Measurements from ENCODE around the gene GRIN2A. TPM values are rescaled to one million over a fixed set of nuclear protein-coding genes. Genes with fewer than 3 reads are reported as not detected.

GRIN2A gene
- total and polyA plus RNA-seq, 2 experiments from 2014 or later: not detected

- H3F3A ChIP-seq (ENCODE audit: insufficient read depth): no peaks in the 10 kb centered on the region
- H3K36me3 ChIP-seq (ENCODE audit: low read depth): no peaks in the 10 kb centered on the region
- H3K9me3 ChIP-seq (ENCODE audit: low read depth): no peaks in the 10 kb centered on the region
- no peak overlapping the region for H3K4me3 ChIP-seq
- no peak overlapping the region for H3K4me2 ChIP-seq (ENCODE audit: unreplicated experiment)
- H3K9ac ChIP-seq: no peak overlapping the region
- no peaks in the 10 kb centered on the region for H3K4me1 ChIP-seq (ENCODE audit: insufficient read depth)
- no peaks in the 10 kb centered on the region for H3K9me2 ChIP-seq (ENCODE audit: insufficient read depth)
- no peaks in the 10 kb centered on the region for H3K79me2 ChIP-seq (ENCODE audit: insufficient read depth)
- in situ Hi-C loops (cut with MboI): no loop called here
- no peak overlapping the region for H3K27ac ChIP-seq
- no peaks in the 10 kb centered on the region for H3K27me3 ChIP-seq (replicated peaks; ENCODE audit: insufficient read depth)
- TF ChIP-seq EZH2 (IDR thresholded peaks at IDR 0.05; ENCODE audit: insufficient read depth, poor library complexity, severe bottlenecking) (no peak), EZH2phosphoT487 (IDR thresholded peaks at IDR 0.05; ENCODE audit: insufficient read depth, low read depth) (no peak)
- H2AFZ ChIP-seq: no peak overlapping the region
- DNase-seq: no peak
- WGBS, 2 experiments (ENCODE audit: low coverage in 1 of 2, low lambda C conversion rate in 2 of 2, missing lambda C conversion rate in 2 of 2): 11 to 22% methylated on average over 4 of the region's 4 CpGs
- no peaks in the 10 kb centered on the region for H4K20me1 ChIP-seq (ENCODE audit: insufficient read depth)
Measured at GRCh38 chr16:10145542-10146035, 36.6 kb downstream of the GRIN2A start.

GRCh38 chr16:10141671-10142070, 40.6 kb downstream of the GRIN2A start:
- Histone ChIP-seq H3K79me2 (ENCODE audit: insufficient read depth) (no peaks in the 10 kb centered on the region), H3K9me3 (ENCODE audit: low read depth) (no peaks in the 10 kb centered on the region)
- TF ChIP-seq EZH2phosphoT487 (IDR thresholded peaks at IDR 0.05; ENCODE audit: insufficient read depth, low read depth) (no peak), EZH2 (IDR thresholded peaks at IDR 0.05; ENCODE audit: insufficient read depth, poor library complexity, severe bottlenecking) (no peak)

GRCh38 chr16:10138881-10139280, 43.3 kb downstream of the GRIN2A start:
- no peaks in the 10 kb centered on the region for H3K9me3 ChIP-seq (ENCODE audit: low read depth)
- H3K9ac ChIP-seq: no peak overlapping the region
- no peaks in the 10 kb centered on the region for H4K20me1 ChIP-seq (ENCODE audit: insufficient read depth)
- in situ Hi-C loops (cut with MboI): no loop called here
- H3F3A ChIP-seq (ENCODE audit: insufficient read depth): no peaks in the 10 kb centered on the region
- H3K36me3 ChIP-seq (ENCODE audit: low read depth): no peaks in the 10 kb centered on the region
- no peak overlapping the region for H2AFZ ChIP-seq
- H3K79me2 ChIP-seq (ENCODE audit: insufficient read depth): no peaks in the 10 kb centered on the region
- H3K4me2 ChIP-seq (ENCODE audit: unreplicated experiment): no peak overlapping the region
- H3K9me2 ChIP-seq (ENCODE audit: insufficient read depth): no peaks in the 10 kb centered on the region
- no peak overlapping the region for H3K4me3 ChIP-seq
- no peak for DNase-seq
- no peaks in the 10 kb centered on the region for H3K27me3 ChIP-seq (replicated peaks; ENCODE audit: insufficient read depth)
- TF ChIP-seq EZH2 (IDR thresholded peaks at IDR 0.05; ENCODE audit: insufficient read depth, poor library complexity, severe bottlenecking) (no peak), EZH2phosphoT487 (IDR thresholded peaks at IDR 0.05; ENCODE audit: insufficient read depth, low read depth) (no peak)
- WGBS, 2 experiments (ENCODE audit: low coverage in 1 of 2, low lambda C conversion rate in 2 of 2, missing lambda C conversion rate in 2 of 2): 11 to 28% methylated on average over 5 of the region's 5 CpGs
- H3K27ac ChIP-seq: no peak overlapping the region
- H3K4me1 ChIP-seq (ENCODE audit: insufficient read depth): no peaks in the 10 kb centered on the region

More at GRCh38 chr16:10141671-10142070, 40.6 kb downstream of the GRIN2A start:
- in situ Hi-C loops (cut with MboI): no loop called here
- no peak for DNase-seq
- Histone ChIP-seq H3K4me2 (ENCODE audit: unreplicated experiment) (no peak overlapping the region), H3K4me1 (ENCODE audit: insufficient read depth) (no peaks in the 10 kb centered on the region), H4K20me1 (ENCODE audit: insufficient read depth) (no peaks in the 10 kb centered on the region), H3K9me2 (ENCODE audit: insufficient read depth) (no peaks in the 10 kb centered on the region), H3K9ac (no peak overlapping the region), H3K27ac (no peak overlapping the region), H3K4me3 (no peak overlapping the region), H2AFZ (no peak overlapping the region), H3K36me3 (ENCODE audit: low read depth) (no peaks in the 10 kb centered on the region), H3F3A (ENCODE audit: insufficient read depth) (no peaks in the 10 kb centered on the region), H3K27me3 (replicated peaks; ENCODE audit: insufficient read depth) (no peaks in the 10 kb centered on the region)

GRCh38 chr16:10137341-10137740, 44.9 kb downstream of the GRIN2A start:
- no peaks in the 10 kb centered on the region for H3K9me3 ChIP-seq (ENCODE audit: low read depth)
- H3K27ac ChIP-seq: no peak overlapping the region
- no peak for DNase-seq
- H3F3A ChIP-seq (ENCODE audit: insufficient read depth): no peaks in the 10 kb centered on the region
- no peak overlapping the region for H2AFZ ChIP-seq
- H3K4me1 ChIP-seq (ENCODE audit: insufficient read depth): no peaks in the 10 kb centered on the region
- WGBS, 2 experiments (ENCODE audit: low coverage in 1 of 2, low lambda C conversion rate in 2 of 2, missing lambda C conversion rate in 2 of 2): 26 to 28% methylated on average over 5 of the region's 5 CpGs
- no peaks in the 10 kb centered on the region for H3K27me3 ChIP-seq (replicated peaks; ENCODE audit: insufficient read depth)
- H3K9me2 ChIP-seq (ENCODE audit: insufficient read depth): no peaks in the 10 kb centered on the region
- H3K36me3 ChIP-seq (ENCODE audit: low read depth): no peaks in the 10 kb centered on the region
- H3K4me2 ChIP-seq (ENCODE audit: unreplicated experiment): no peak overlapping the region
- no peak overlapping the region for H3K4me3 ChIP-seq
- no peak for TF ChIP-seq EZH2 (IDR thresholded peaks at IDR 0.05; ENCODE audit: insufficient read depth, poor library complexity, severe bottlenecking)
- TF ChIP-seq EZH2phosphoT487 (IDR thresholded peaks at IDR 0.05; ENCODE audit: insufficient read depth, low read depth): no peak
- no peaks in the 10 kb centered on the region for H4K20me1 ChIP-seq (ENCODE audit: insufficient read depth)
- in situ Hi-C loops (cut with MboI): no loop called here
- no peak overlapping the region for H3K9ac ChIP-seq
- H3K79me2 ChIP-seq (ENCODE audit: insufficient read depth): no peaks in the 10 kb centered on the region

GRCh38 chr16:10136916-10137315, 45.3 kb downstream of the GRIN2A start:
- Histone ChIP-seq H3K4me3 (no peak overlapping the region), H3K9ac (no peak overlapping the region), H3K36me3 (ENCODE audit: low read depth) (no peaks in the 10 kb centered on the region), H3K9me3 (ENCODE audit: low read depth) (no peaks in the 10 kb centered on the region), H3K4me1 (ENCODE audit: insufficient read depth) (no peaks in the 10 kb centered on the region), H3K4me2 (ENCODE audit: unreplicated experiment) (no peak overlapping the region), H3K27ac (no peak overlapping the region), H3K79me2 (ENCODE audit: insufficient read depth) (no peaks in the 10 kb centered on the region), H3K9me2 (ENCODE audit: insufficient read depth) (no peaks in the 10 kb centered on the region), H3K27me3 (replicated peaks; ENCODE audit: insufficient read depth) (no peaks in the 10 kb centered on the region), H3F3A (ENCODE audit: insufficient read depth) (no peaks in the 10 kb centered on the region), H2AFZ (no peak overlapping the region), H4K20me1 (ENCODE audit: insufficient read depth) (no peaks in the 10 kb centered on the region)
- TF ChIP-seq EZH2 (IDR thresholded peaks at IDR 0.05; ENCODE audit: insufficient read depth, poor library complexity, severe bottlenecking) (no peak), EZH2phosphoT487 (IDR thresholded peaks at IDR 0.05; ENCODE audit: insufficient read depth, low read depth) (no peak)
- WGBS, 2 experiments (ENCODE audit: low coverage in 1 of 2, low lambda C conversion rate in 2 of 2, missing lambda C conversion rate in 2 of 2): 4 to 11% methylated on average over 3 of the region's 3 CpGs
- in situ Hi-C loops (cut with MboI): no loop called here
- DNase-seq: no peak

All from GM23248 (cell line).